Body of pancreas (tissue), 4 donors: Measurements from ENCODE around the gene CRYBB2.

Experiments
- POLR2A ChIP-seq, 3 donors: fragments of 450-650 bp; IDR thresholded peaks; one replicate each; pipeline ENCODE4 v1.6.1; 2016; ENCODE audit warnings: antibody characterized with exemption in 3 of 3, mild to moderate bottlenecking in 2 of 3
- TF ChIP-seq, protein P1 (sequence below), 7 experiments: fragments of 450-650 bp in 4 of 7; fragments of 200-600 bp in 3 of 7; sonication (generic) in 3 of 7; IDR thresholded peaks; one replicate each; pipeline ENCODE4 v1.5.1; 2016 to 2019; ENCODE audit warnings: antibody characterized with exemption in 7 of 7

DNA sequence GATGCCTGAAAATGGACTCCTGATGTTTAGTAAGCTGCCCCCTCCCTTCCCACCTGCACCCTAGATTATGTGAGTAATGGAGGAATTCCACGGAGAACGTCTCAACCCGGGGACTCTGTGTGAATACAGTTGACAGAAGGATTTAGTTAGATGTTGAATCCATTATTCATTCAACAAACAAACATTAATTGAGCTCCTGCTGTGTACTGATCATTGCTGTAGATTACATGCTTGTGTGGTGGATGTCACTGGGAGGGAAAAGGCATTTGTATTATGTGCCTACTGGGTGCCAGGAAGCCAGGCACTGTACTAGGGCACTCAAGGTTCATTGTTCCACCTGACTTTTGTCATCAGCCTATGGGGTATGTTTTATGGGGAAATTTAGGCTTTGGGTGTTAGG, 42.6 kb upstream of the CRYBB2 start:
- no peak for TF ChIP-seq POLR2A (IDR thresholded peaks at IDR 0.05)
- TF ChIP-seq, protein P1, sequence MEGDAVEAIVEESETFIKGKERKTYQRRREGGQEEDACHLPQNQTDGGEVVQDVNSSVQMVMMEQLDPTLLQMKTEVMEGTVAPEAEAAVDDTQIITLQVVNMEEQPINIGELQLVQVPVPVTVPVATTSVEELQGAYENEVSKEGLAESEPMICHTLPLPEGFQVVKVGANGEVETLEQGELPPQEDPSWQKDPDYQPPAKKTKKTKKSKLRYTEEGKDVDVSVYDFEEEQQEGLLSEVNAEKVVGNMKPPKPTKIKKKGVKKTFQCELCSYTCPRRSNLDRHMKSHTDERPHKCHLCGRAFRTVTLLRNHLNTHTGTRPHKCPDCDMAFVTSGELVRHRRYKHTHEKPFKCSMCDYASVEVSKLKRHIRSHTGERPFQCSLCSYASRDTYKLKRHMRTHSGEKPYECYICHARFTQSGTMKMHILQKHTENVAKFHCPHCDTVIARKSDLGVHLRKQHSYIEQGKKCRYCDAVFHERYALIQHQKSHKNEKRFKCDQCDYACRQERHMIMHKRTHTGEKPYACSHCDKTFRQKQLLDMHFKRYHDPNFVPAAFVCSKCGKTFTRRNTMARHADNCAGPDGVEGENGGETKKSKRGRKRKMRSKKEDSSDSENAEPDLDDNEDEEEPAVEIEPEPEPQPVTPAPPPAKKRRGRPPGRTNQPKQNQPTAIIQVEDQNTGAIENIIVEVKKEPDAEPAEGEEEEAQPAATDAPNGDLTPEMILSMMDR (IDR thresholded peaks at IDR 0.05): no peak
